Left lung (tissue), 10 donors: Measurements from ENCODE around the gene E2F7. TPM values are rescaled to one million over a fixed set of nuclear protein-coding genes. Genes with fewer than 3 reads are reported as not detected.
"Not testable (repeated sequence)": the region's sequence is repeated elsewhere in the genome, so short reads cannot be mapped to it uniquely, and the experiment has no call there.

Source experiments
- ATAC-seq: fragments of 200-7000 bp; cut with Tn5 transposase; one replicate; pipeline ENCODE4 v1.9.1; 2020; ENCODE audit warnings: moderate library complexity
- DNase-seq, 4 donors: peaks; one replicate each; pipeline ENCODE4 v3.0.0-alpha.2; 2013 to 2020
- H3K27ac ChIP-seq, 2 donors: fragments of 200-600 bp; sonication (generic) in 1 of 2; one replicate each; pipeline versions ENCODE4 v1.5.0 to v1.8.0; 2020 to 2021
- H3K27me3 ChIP-seq, 2 donors: fragments of 200-600 bp; sonication (generic) in 1 of 2; one replicate each; pipeline versions ENCODE4 v1.5.0 to v1.8.0; 2020 to 2021
- H3K36me3 ChIP-seq, 2 donors: fragments of 200-600 bp; sonication (generic) in 1 of 2; one replicate each; pipeline versions ENCODE4 v1.5.0 to v1.8.0; 2020 to 2021
- H3K4me1 ChIP-seq, 2 donors: fragments of 200-600 bp; one replicate each; pipeline ENCODE4 v1.8.0; 2021
- H3K4me3 ChIP-seq, 2 donors: fragments of 200-600 bp; sonication (generic) in 1 of 2; one replicate each; pipeline versions ENCODE4 v1.5.0 to v1.8.0; 2020 to 2021; ENCODE audit warnings: mild to moderate bottlenecking in 1 of 2
- H3K9me3 ChIP-seq, 2 donors: fragments of 200-600 bp; sonication (generic) in 1 of 2; one replicate each; pipeline versions ENCODE4 v1.5.0 to v1.8.0; 2020 to 2021
- intact Hi-C, 2 donors: fragments of 100-400 bp; cut with DNase I; formaldehyde crosslinking; loops; one replicate each; pipeline versions ENCODE4 v1.11.2 to v1.14.2; 2022
- polyA plus RNA-seq, 6 donors: library from polyadenylated mRNA; unstranded; fragments of 120-200 nt; gene quantifications; one replicate each; pipeline ENCODE4 v1.2.1, GENCODE V29; 2013; ENCODE audit not compliant: insufficient read length in 6 of 6
- total RNA-seq, 2 donors: library from RNA; stranded (reverse); fragmentation: NEBNext Ultra II Directional; extraction: Animal tissue kit (Norgen Biotek cat#: 25700); gene quantifications; one replicate each; pipeline ENCODE4 v1.2.1, GENCODE V29; 2021
- TF ChIP-seq, protein P1 (sequence below), 2 donors: fragments of 200-600 bp; sonication (generic) in 1 of 2; IDR thresholded peaks; one replicate each; pipeline versions ENCODE4 v1.5.0 to v1.8.0; 2021; ENCODE audit warnings: antibody characterized with exemption in 2 of 2
- donor health status: DM: no; HTN: yes; CAD: no.
- donor health status: DM: no; HTN: no; CAD: no.

Gene E2F7
- total and polyA plus RNA-seq, 8 donors = 1.7 to 10.9 (median 6.8) TPM

DNA sequence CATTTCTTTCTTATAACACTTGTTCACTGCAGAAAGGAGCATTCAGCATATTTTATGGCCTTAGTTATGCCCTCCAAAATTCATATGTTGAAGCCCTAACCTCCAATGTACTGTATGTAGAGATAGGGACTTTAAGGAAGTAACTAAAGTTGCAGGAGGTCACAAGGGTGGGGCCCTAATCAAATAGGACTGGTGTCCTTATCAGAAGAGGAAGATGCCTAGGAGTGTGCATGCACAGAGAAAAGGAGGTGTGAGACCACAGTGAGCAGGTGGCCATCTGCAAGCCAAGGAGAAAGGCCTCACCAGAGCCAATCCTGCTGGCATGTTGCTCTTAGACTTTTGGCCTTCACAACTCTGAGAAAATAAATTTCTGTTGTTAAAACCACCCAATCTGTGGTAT is 12.9 kb upstream of the E2F7 start:
- TF ChIP-seq, protein P1, sequence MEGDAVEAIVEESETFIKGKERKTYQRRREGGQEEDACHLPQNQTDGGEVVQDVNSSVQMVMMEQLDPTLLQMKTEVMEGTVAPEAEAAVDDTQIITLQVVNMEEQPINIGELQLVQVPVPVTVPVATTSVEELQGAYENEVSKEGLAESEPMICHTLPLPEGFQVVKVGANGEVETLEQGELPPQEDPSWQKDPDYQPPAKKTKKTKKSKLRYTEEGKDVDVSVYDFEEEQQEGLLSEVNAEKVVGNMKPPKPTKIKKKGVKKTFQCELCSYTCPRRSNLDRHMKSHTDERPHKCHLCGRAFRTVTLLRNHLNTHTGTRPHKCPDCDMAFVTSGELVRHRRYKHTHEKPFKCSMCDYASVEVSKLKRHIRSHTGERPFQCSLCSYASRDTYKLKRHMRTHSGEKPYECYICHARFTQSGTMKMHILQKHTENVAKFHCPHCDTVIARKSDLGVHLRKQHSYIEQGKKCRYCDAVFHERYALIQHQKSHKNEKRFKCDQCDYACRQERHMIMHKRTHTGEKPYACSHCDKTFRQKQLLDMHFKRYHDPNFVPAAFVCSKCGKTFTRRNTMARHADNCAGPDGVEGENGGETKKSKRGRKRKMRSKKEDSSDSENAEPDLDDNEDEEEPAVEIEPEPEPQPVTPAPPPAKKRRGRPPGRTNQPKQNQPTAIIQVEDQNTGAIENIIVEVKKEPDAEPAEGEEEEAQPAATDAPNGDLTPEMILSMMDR (IDR thresholded peaks at IDR 0.05) = no peak
- H3K36me3 ChIP-seq = no peaks in the 10 kb centered on the region
- H3K27me3 ChIP-seq = no peaks in the 10 kb centered on the region
- H3K4me3 ChIP-seq = no peak overlapping the region
- H3K27ac ChIP-seq = no peak overlapping the region
- DNase-seq (no peak), ATAC-seq (no peak)
- intact Hi-C loops = no loop called here
- H3K9me3 ChIP-seq = no peaks in the 10 kb centered on the region
- no peaks in the 10 kb centered on the region for H3K4me1 ChIP-seq

DNA sequence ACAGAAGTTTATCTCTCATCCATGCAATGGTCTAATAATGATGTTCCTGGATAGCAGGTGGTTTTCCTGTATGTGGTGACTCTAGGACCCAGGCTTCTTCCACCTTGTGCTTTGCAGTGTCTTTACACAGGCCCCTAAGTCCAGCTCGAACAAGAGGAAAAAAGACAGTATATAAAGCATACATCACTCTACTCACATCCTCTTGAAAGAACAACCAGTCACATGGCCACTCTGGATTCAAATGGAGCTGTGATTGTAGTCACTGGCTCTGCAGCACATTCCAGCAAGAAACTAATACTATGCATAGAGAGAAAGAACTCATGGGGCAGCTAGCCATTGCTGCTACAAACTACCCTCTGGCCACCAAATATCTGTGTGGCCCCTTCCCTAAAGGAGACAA is 11.5 kb upstream of the E2F7 start:
- Histone ChIP-seq H3K27ac (no peak overlapping the region), H3K4me1 (no peaks in the 10 kb centered on the region), H3K9me3 (no peaks in the 10 kb centered on the region), H3K36me3 (no peaks in the 10 kb centered on the region), H3K27me3 (no peaks in the 10 kb centered on the region), H3K4me3 (no peak overlapping the region)
- ATAC-seq (no peak), DNase-seq (no peak)
- TF ChIP-seq, protein P1 (IDR thresholded peaks at IDR 0.05) = no peak
- intact Hi-C loops = no loop called here

DNA sequence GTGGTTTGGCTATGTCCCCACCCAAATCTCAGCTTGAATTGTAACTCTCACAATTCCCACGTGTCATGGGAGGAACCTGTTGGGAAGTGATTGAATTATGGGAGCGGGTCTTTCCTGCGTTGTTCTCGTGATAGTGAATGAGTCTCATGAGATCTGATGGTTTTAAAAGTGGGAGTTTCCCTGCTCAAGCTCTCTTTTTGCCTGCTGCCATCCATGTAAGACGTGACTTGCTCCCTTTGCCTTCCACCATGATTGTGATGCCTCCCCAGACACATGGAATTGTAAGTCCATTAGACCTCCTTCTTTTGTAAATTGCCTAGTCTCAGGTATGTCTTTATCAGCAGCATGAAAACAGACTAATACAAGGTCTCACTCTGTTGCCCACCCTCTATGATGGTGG is 8.5 kb upstream of the E2F7 start:
- H3K9me3 ChIP-seq, H3K27ac ChIP-seq, ATAC-seq, DNase-seq, intact Hi-C loops, H3K4me1 ChIP-seq, H3K27me3 ChIP-seq, H3K36me3 ChIP-seq, H3K4me3 ChIP-seq: not testable (repeated sequence)

DNA sequence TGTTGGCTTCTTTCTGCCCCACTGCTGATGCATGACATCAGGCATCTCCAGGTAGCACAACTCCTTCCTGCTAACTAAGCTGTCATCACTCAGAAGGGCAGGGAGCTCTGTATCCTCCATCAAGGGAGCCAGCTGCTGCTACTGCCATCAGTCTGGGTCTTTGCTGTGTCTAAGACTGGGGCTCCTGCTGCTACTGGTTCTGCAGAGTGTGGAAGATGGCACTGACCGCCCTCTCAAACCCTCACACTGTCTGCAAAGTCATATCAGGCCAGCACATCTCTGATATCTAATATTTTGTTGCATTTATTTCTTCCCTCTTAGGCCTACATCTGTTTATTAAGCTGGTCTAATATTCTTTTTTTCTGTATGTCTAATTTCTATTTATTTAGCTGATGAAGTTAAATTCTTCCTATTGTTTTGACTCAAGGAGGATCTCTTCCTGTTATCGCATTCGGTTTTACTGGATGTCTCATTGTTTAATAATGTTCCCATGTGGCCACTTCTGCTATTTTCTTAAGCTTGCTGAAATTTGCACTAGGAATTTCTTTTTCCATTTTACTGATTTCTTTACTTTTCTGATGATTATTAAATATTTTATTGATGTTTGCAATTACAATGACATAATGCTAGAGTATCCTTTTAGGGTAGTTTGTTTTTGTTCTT is 7.6 kb upstream of the E2F7 start:
- TF ChIP-seq, protein P1 (IDR thresholded peaks at IDR 0.05) = no peak
- DNase-seq (no peak), ATAC-seq (no peak)
- Histone ChIP-seq H3K36me3 (no peaks in the 10 kb centered on the region), H3K27ac (no peak overlapping the region), H3K27me3 (no peaks in the 10 kb centered on the region), H3K4me1 (no peaks in the 10 kb centered on the region), H3K9me3 (no peaks in the 10 kb centered on the region), H3K4me3 (no peak overlapping the region)
- intact Hi-C loops = no loop called here

DNA sequence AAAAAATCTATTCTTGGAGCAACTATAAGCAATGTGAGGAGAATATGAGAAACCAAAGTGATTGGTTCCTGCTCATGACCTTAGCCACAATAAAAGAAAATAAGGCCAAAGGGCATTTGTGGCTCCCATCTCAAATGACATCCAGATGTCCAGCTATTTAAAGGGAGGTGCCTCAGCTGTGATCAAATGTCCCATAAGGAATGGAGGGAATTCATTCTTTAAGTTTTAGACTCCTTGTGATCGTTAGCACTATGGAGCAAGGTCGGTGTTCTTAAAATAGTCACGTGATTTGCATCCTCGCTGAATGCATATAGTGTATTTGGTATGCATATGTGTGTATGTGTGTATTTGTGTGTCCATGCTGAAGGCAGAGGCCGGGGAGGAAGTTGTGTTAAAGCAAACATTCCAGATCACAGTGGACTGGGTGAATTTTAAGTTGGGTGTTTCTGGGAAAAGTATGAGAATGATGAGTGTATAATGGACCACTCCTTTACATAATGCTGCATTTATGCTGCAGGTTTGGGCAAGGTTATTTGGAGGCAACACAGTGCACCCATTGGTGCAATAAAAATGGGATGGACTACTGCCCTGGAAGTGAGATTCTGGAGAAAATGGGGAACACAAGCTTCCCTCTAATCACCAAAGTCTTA is 5.6 kb upstream of the E2F7 start:
- intact Hi-C loops = no loop called here
- H3K9me3 ChIP-seq = no peaks in the 10 kb centered on the region
- DNase-seq (no peak), ATAC-seq (no peak)
- H3K4me1 ChIP-seq = peaks cover 0 to 3% of the 10 kb centered on the region in 2 donors
- no peak overlapping the region for H3K27ac ChIP-seq
- TF ChIP-seq, protein P1 (IDR thresholded peaks at IDR 0.05) = no peak
- no peaks in the 10 kb centered on the region for H3K27me3 ChIP-seq
- H3K4me3 ChIP-seq = no peak overlapping the region
- no peaks in the 10 kb centered on the region for H3K36me3 ChIP-seq
